Hepatocyte (in vitro differentiated cells): ENCODE data around the gene BRD3OS. TPM values are rescaled to one million over a fixed set of nuclear protein-coding genes. Genes with fewer than 3 reads are reported as not detected.
A peak's percentile ranks its signal among the peaks of the same experiment; 100 is the strongest.

Experiments used
- DNase-seq: peaks from one replicate; pipeline ENCODE4 v3.0.0-alpha.2; 2016; ENCODE audit warnings: low spot score
- H2AFZ ChIP-seq: fragments of 200-600 bp; sonication (generic); 2 replicates; pipeline ENCODE4 v1.6.0; 2016; ENCODE audit warnings: antibody characterized with exemption, mild to moderate bottlenecking
- H3K27ac ChIP-seq: fragments of 200-600 bp; sonication (generic); 2 replicates; pipeline ENCODE4 v1.5.1; 2016; ENCODE audit warnings: mild to moderate bottlenecking
- H3K27me3 ChIP-seq: fragments of 200-600 bp; sonication (generic); 2 replicates; pipeline ENCODE4 v1.6.1; 2016
- H3K36me3 ChIP-seq: fragments of 200-600 bp; sonication (generic); replicated peaks from 2 replicates; pipeline ENCODE4 v1.5.1; 2016; ENCODE audit warnings: low read depth; ENCODE audit not compliant: insufficient read depth
- H3K4me1 ChIP-seq: fragments of 200-600 bp; sonication (generic); 2 replicates; pipeline ENCODE4 v1.5.1; 2016; ENCODE audit warnings: mild to moderate bottlenecking, moderate library complexity; ENCODE audit not compliant: insufficient read depth
- H3K4me2 ChIP-seq: fragments of 200-600 bp; sonication (generic); 2 replicates; pipeline ENCODE4 v1.6.0; 2016
- H3K4me3 ChIP-seq: fragments of 200-600 bp; sonication (generic); 2 replicates; pipeline ENCODE4 v1.5.1; 2016; ENCODE audit warnings: mild to moderate bottlenecking
- H3K79me2 ChIP-seq: fragments of 200-600 bp; sonication (generic); 2 replicates; pipeline ENCODE4 v1.6.0; 2017; ENCODE audit warnings: mild to moderate bottlenecking
- H3K9me2 ChIP-seq: fragments of 200-600 bp; sonication (generic); replicated peaks from 2 replicates; pipeline ENCODE4 v1.6.0; 2017; ENCODE audit warnings: mild to moderate bottlenecking; ENCODE audit not compliant: insufficient read depth
- H3K9me3 ChIP-seq: fragments of 200-600 bp; sonication (generic); 2 replicates; pipeline ENCODE4 v1.5.1; 2016; ENCODE audit warnings: low read depth, mild to moderate bottlenecking
- H4K20me1 ChIP-seq: fragments of 200-600 bp; sonication (generic); 2 replicates; pipeline ENCODE4 v1.6.0; 2016; ENCODE audit warnings: mild to moderate bottlenecking; ENCODE audit not compliant: insufficient read depth, poor library complexity, severe bottlenecking
- CTCF ChIP-seq: fragments of 200-600 bp; sonication (generic); IDR thresholded peaks from 2 replicates; pipeline ENCODE4 v1.5.1; 2016; ENCODE audit warnings: antibody characterized with exemption, mild to moderate bottlenecking; ENCODE audit not compliant: poor library complexity
- EZH2 ChIP-seq: fragments of 200-600 bp; sonication (generic); IDR thresholded peaks from 2 replicates; pipeline ENCODE4 v1.6.1; 2016; ENCODE audit warnings: antibody characterized with exemption, mild to moderate bottlenecking, borderline replicate concordance
- EZH2phosphoT487 ChIP-seq: fragments of 200-600 bp; sonication (generic); IDR thresholded peaks from one replicate; pipeline ENCODE4 v1.6.1; 2018; ENCODE audit warnings: antibody characterized with exemption, mild to moderate bottlenecking, low read depth, moderate library complexity; ENCODE audit not compliant: unreplicated experiment, severe bottlenecking
- whole genome bisulfite sequencing: methylation state at CpG from one replicate; pipeline ENCODE4 v1.1.6; 2016; ENCODE audit warnings: low lambda C conversion rate; ENCODE audit errors: missing lambda C conversion rate; 5-methylcytosine and 5-hydroxymethylcytosine counted together
- polyA plus RNA-seq: library from polyadenylated mRNA; unstranded; fragments of >200 nt; fragmentation: Nextera tagmentation; extraction: Ambion mirVana; gene quantifications from 2 replicates; pipeline ENCODE4 v1.2.1, GENCODE V29; 2016
- total RNA-seq: library from RNA; depleted of rRNA; stranded (reverse); fragments of >200 nt; gene quantifications from 2 replicates; pipeline ENCODE4 v1.2.3, GENCODE V29; 2014

BRD3OS gene
- total and polyA plus RNA-seq, 2 experiments from 2014 or later = 13.4 to 14.9 TPM

GRCh38 chr9:133991964-133992779 lies 33.1 kb upstream of the BRD3OS start, which contains the start of gene VAV2:
VAV2 (minus strand) TSS chr9:133992324; CDS start chr9:133992278, 46 bp downstream.
- peak within 1 kb of the TSS; percentile 94 for H2AFZ ChIP-seq
- WGBS = under 1% methylated on average over 34 of the region's 124 CpGs

GRCh38 chr9:133992780-133993634 lies 32.3 kb upstream of the BRD3OS start:
- Histone ChIP-seq H3K4me2 (peak overlapping the region; percentile 100), H3K4me3 (peak overlapping the region; percentile 100), H3K79me2 (peaks cover 36% of the 10 kb centered on the region), H3K4me1 (peaks cover 16% of the 10 kb centered on the region), H4K20me1 (peaks cover 29% of the 10 kb centered on the region), H3K9me2 (no peaks in the 10 kb centered on the region), H2AFZ (peak overlapping the region; percentile 94), H3K9me3 (no peaks in the 10 kb centered on the region), H3K36me3 (no peaks in the 10 kb centered on the region), H3K27ac (peak overlapping the region; percentile 98), H3K27me3 (no peaks in the 10 kb centered on the region)
- peak; percentile 93 for DNase-seq
- 1% methylated on average over 33 of the region's 74 CpGs for WGBS
- TF ChIP-seq CTCF = peak; percentile 57
- TF ChIP-seq EZH2 = no peak

More at GRCh38 chr9:133991964-133992779, 33.1 kb upstream of the BRD3OS start, which contains the start of gene VAV2:
- H3K27ac ChIP-seq = peak within 1 kb of the TSS; percentile 98
- no peak for TF ChIP-seq EZH2
- TF ChIP-seq EZH2phosphoT487 = no peak
- no peaks in the 10 kb centered on the region for H3K9me3 ChIP-seq
- no peaks in the 10 kb centered on the region for H3K9me2 ChIP-seq
- peak; percentile 83 for DNase-seq
- H3K79me2 ChIP-seq = peaks cover 45% of the 10 kb centered on the region
- H3K4me2 ChIP-seq = peak within 1 kb of the TSS; percentile 100
- H4K20me1 ChIP-seq = peaks cover 38% of the 10 kb centered on the region
- no peaks in the 10 kb centered on the region for H3K36me3 ChIP-seq
- H3K4me3 ChIP-seq = peak within 1 kb of the TSS; percentile 100
- H3K4me1 ChIP-seq = peaks cover 16% of the 10 kb centered on the region
- H3K27me3 ChIP-seq = no peaks in the 10 kb centered on the region

GRCh38 chr9:133993635-133994253 lies 31.5 kb upstream of the BRD3OS start:
- peak overlapping the region; percentile 98 for H3K27ac ChIP-seq
- H4K20me1 ChIP-seq = peaks cover 22% of the 10 kb centered on the region
- no peaks in the 10 kb centered on the region for H3K9me2 ChIP-seq
- TF ChIP-seq EZH2 (no peak), EZH2phosphoT487 (no peak), CTCF (no peak)
- H3K27me3 ChIP-seq = no peaks in the 10 kb centered on the region
- H3K36me3 ChIP-seq = no peaks in the 10 kb centered on the region
- no peak overlapping the region for H2AFZ ChIP-seq
- DNase-seq = no peak
- no peaks in the 10 kb centered on the region for H3K9me3 ChIP-seq
- H3K4me2 ChIP-seq = peak overlapping the region; percentile 100
- H3K4me3 ChIP-seq = no peak overlapping the region
- 78% methylated on average over 15 of the region's 16 CpGs for WGBS
- peaks cover 16% of the 10 kb centered on the region for H3K4me1 ChIP-seq
- H3K79me2 ChIP-seq = peaks cover 29% of the 10 kb centered on the region
